Measurements from ENCODE around the gene SEC24D. TPM values are rescaled to one million over a fixed set of nuclear protein-coding genes. Genes with fewer than 3 reads are reported as not detected.

The SEC24D gene
- total RNA-seq, 1 experiment from 2014 or later: 13.4 TPM

- no peaks in the 10 kb centered on the region for H3K9me3 ChIP-seq (ENCODE audit: control insufficient read depth, insufficient read depth, low read depth, low read length)
- H3K27ac ChIP-seq (ENCODE audit: low read length): no peak overlapping the region
- TF ChIP-seq POLR2AphosphoS5 (IDR thresholded peaks at IDR 0.05; ENCODE audit: low read depth, low read length): no peak
- TF ChIP-seq, protein P1, sequence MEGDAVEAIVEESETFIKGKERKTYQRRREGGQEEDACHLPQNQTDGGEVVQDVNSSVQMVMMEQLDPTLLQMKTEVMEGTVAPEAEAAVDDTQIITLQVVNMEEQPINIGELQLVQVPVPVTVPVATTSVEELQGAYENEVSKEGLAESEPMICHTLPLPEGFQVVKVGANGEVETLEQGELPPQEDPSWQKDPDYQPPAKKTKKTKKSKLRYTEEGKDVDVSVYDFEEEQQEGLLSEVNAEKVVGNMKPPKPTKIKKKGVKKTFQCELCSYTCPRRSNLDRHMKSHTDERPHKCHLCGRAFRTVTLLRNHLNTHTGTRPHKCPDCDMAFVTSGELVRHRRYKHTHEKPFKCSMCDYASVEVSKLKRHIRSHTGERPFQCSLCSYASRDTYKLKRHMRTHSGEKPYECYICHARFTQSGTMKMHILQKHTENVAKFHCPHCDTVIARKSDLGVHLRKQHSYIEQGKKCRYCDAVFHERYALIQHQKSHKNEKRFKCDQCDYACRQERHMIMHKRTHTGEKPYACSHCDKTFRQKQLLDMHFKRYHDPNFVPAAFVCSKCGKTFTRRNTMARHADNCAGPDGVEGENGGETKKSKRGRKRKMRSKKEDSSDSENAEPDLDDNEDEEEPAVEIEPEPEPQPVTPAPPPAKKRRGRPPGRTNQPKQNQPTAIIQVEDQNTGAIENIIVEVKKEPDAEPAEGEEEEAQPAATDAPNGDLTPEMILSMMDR (IDR thresholded peaks at IDR 0.05): no peak
- TF ChIP-seq SIN3A (IDR thresholded peaks at IDR 0.05; ENCODE audit: borderline replicate concordance, insufficient read depth, low read depth, low read length): no peak
- TF ChIP-seq, protein P2, sequence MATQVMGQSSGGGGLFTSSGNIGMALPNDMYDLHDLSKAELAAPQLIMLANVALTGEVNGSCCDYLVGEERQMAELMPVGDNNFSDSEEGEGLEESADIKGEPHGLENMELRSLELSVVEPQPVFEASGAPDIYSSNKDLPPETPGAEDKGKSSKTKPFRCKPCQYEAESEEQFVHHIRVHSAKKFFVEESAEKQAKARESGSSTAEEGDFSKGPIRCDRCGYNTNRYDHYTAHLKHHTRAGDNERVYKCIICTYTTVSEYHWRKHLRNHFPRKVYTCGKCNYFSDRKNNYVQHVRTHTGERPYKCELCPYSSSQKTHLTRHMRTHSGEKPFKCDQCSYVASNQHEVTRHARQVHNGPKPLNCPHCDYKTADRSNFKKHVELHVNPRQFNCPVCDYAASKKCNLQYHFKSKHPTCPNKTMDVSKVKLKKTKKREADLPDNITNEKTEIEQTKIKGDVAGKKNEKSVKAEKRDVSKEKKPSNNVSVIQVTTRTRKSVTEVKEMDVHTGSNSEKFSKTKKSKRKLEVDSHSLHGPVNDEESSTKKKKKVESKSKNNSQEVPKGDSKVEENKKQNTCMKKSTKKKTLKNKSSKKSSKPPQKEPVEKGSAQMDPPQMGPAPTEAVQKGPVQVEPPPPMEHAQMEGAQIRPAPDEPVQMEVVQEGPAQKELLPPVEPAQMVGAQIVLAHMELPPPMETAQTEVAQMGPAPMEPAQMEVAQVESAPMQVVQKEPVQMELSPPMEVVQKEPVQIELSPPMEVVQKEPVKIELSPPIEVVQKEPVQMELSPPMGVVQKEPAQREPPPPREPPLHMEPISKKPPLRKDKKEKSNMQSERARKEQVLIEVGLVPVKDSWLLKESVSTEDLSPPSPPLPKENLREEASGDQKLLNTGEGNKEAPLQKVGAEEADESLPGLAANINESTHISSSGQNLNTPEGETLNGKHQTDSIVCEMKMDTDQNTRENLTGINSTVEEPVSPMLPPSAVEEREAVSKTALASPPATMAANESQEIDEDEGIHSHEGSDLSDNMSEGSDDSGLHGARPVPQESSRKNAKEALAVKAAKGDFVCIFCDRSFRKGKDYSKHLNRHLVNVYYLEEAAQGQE (IDR thresholded peaks at IDR 0.05; ENCODE audit: insufficient read depth in 1 of 2, low read depth in 2 of 2, low read length in 1 of 2): no peak
- TF ChIP-seq TCF7L2 (IDR thresholded peaks at IDR 0.05; ENCODE audit: low read depth, low read length): no peak
- H3K4me3 ChIP-seq (ENCODE audit: low read depth in 2 of 2, low read length in 2 of 2): no peak overlapping the region
- POLR2A ChIA-PET: interaction anchor here (0.6 kb wide), 1 partner anchor 17 kb away, joined by 3 read pairs; no protein-coding TSS in a partner anchor
- in situ Hi-C loops (cut with HindIII; ENCODE audit: low pct_unique_long_range_greater_than_20kb, low sequenced_read_pairs): no loop called here
- no peaks in the 10 kb centered on the region for H3K27me3 ChIP-seq (ENCODE audit: control insufficient read depth, insufficient read depth, low read length)
- BruUV-seq (replicated peaks): no TSS peak
- H3K4me1 ChIP-seq (ENCODE audit: control insufficient read depth, insufficient read depth, low read length): no peaks in the 10 kb centered on the region
- no peaks in the 10 kb centered on the region; the same call in 1 of the 2 replicates for H3K36me3 ChIP-seq (ENCODE audit: control insufficient read depth, insufficient read depth, low read length)
- CTCF ChIA-PET: no interaction called here
- intact Hi-C loops (cut with micrococcal nuclease; ENCODE audit: unreplicated experiment): no loop called here
- DNase-seq (ENCODE audit: low read depth, low spot score) (no peak), ATAC-seq (no peak)
Measured at GRCh38 chr4:118817178-118817930, 18.6 kb downstream of the SEC24D start.

- no peak for ATAC-seq
- H3K9me3 ChIP-seq (ENCODE audit: control insufficient read depth, insufficient read depth, low read depth, low read length): no peaks in the 10 kb centered on the region
- H3K4me3 ChIP-seq (ENCODE audit: low read depth in 2 of 2, low read length in 2 of 2): no peak overlapping the region
- H3K27ac ChIP-seq (ENCODE audit: low read length): no peak overlapping the region
- intact Hi-C loops (cut with micrococcal nuclease; ENCODE audit: unreplicated experiment) (no loop called here), in situ Hi-C loops (cut with HindIII; ENCODE audit: low pct_unique_long_range_greater_than_20kb, low sequenced_read_pairs) (no loop called here)
- no peak for DNase-seq (ENCODE audit: low read depth, low spot score)
- TF ChIP-seq SIN3A (IDR thresholded peaks at IDR 0.05; ENCODE audit: borderline replicate concordance, insufficient read depth, low read depth, low read length) (no peak), TCF7L2 (IDR thresholded peaks at IDR 0.05; ENCODE audit: low read depth, low read length) (no peak), POLR2AphosphoS5 (IDR thresholded peaks at IDR 0.05; ENCODE audit: low read depth, low read length) (no peak)
- TF ChIP-seq, protein P1 (IDR thresholded peaks at IDR 0.05): no peak
- TF ChIP-seq, protein P2 (IDR thresholded peaks at IDR 0.05; ENCODE audit: insufficient read depth in 1 of 2, low read depth in 2 of 2, low read length in 1 of 2): no peak
- H3K27me3 ChIP-seq (ENCODE audit: control insufficient read depth, insufficient read depth, low read length): no peaks in the 10 kb centered on the region
- no peaks in the 10 kb centered on the region for H3K4me1 ChIP-seq (ENCODE audit: control insufficient read depth, insufficient read depth, low read length)
- POLR2A ChIA-PET: no interaction called here
- no TSS peak for BruUV-seq (replicated peaks)
- CTCF ChIA-PET: no interaction called here
- no peaks in the 10 kb centered on the region; the same call in 1 of the 2 replicates for H3K36me3 ChIP-seq (ENCODE audit: control insufficient read depth, insufficient read depth, low read length)
Measured at GRCh38 chr4:118816538-118817177, 19.3 kb downstream of the SEC24D start.

All from Panc1 (cell line).